Omental fat pad (tissue), 4 donors: ENCODE results near the gene DOCK3. TPM values are rescaled to one million over a fixed set of nuclear protein-coding genes. Genes with fewer than 3 reads are reported as not detected.
"Not testable (repeated sequence)": the region's sequence is repeated elsewhere in the genome, so short reads cannot be mapped to it uniquely, and the experiment has no call there.

Source experiments
- ATAC-seq: fragments of 150-250 bp; one replicate; pipeline ENCODE4 v1.9.1; 2016; ENCODE audit warnings: mild to moderate bottlenecking, moderate library complexity; ENCODE audit not compliant: low FRiP score
- DNase-seq: peaks from one replicate; pipeline ENCODE4 v3.0.0-alpha.2; 2019; ENCODE audit warnings: low spot score
- total RNA-seq, 4 donors: library from RNA; depleted of rRNA; stranded (reverse); fragments of >200 nt; gene quantifications; one replicate each; pipeline ENCODE4 v1.1.0, GENCODE V29; 2016
- TF ChIP-seq, protein P1 (sequence below), 3 donors: fragments of 450-650 bp; IDR thresholded peaks; one replicate each; pipeline ENCODE4 v1.5.1; 2016 to 2017; ENCODE audit warnings: antibody characterized with exemption in 3 of 3, mild to moderate bottlenecking in 3 of 3, moderate library complexity in 2 of 3

DOCK3 gene
- total RNA-seq, 4 donors from 2014 or later = 0.16 to 2.5 (median 1.4) TPM

DNA sequence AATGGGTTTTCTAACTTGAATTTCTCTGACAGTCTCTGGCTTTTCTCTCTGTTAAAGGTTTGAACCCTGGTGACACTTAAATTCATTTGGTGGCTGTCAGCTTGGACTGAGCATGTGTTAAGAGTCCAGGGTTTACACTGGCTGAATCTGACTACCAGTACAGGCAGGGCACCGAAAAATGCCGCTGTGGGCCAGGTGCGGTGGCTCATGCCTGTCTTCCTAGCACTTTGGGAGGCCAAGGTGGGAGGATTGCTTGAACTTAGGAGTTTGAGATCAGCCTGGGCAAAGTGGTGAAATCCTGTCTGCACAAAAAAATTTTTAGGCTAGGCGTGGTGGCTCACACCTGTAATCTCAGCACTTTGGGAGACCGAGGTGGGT is 712.1 kb downstream of the DOCK3 start:
- TF ChIP-seq, protein P1, sequence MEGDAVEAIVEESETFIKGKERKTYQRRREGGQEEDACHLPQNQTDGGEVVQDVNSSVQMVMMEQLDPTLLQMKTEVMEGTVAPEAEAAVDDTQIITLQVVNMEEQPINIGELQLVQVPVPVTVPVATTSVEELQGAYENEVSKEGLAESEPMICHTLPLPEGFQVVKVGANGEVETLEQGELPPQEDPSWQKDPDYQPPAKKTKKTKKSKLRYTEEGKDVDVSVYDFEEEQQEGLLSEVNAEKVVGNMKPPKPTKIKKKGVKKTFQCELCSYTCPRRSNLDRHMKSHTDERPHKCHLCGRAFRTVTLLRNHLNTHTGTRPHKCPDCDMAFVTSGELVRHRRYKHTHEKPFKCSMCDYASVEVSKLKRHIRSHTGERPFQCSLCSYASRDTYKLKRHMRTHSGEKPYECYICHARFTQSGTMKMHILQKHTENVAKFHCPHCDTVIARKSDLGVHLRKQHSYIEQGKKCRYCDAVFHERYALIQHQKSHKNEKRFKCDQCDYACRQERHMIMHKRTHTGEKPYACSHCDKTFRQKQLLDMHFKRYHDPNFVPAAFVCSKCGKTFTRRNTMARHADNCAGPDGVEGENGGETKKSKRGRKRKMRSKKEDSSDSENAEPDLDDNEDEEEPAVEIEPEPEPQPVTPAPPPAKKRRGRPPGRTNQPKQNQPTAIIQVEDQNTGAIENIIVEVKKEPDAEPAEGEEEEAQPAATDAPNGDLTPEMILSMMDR (IDR thresholded peaks at IDR 0.05) = no peak
- ATAC-seq = no peak
- no peak for DNase-seq

GRCh38 chr3:51387281-51387680 is 712.6 kb downstream of the DOCK3 start:
- not testable (repeated sequence) for DNase-seq, ATAC-seq

DNA sequence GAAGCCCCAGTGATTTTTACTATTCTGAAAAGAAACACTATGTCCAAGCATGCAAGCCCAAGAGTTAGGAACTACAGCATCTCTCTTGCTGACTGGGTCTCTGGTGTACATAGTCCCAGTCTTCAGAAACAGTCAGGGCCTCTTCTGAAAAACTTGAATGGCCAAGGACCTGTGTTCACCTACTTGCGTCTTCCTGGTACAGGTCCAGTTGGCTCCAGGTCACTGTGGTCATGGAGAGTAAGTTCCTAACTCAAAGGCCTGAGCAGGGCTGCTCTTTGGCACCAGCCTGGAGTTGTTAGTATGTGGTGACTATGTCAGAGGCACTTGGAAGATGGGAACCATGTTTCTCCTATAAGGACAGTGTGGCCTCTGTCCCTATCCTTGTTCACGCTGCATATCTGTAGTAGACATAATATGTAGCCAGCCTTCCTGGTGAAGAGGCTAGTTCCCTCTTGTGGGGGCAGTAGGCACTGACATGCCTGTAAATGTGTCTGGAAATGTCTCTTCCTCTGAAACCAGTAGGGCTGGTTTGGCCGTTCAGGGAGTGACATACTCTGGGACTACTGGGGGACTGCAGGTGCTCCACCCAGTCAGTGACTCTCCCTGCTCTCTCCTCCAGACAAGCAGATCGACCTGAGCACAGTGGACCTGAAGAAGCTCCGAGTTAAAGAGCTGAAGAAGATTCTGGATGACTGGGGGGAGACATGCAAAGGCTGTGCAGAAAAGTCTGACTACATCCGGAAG is 713.7 kb downstream of the DOCK3 start:
- ATAC-seq (no peak), DNase-seq (no peak)
- TF ChIP-seq, protein P1 (IDR thresholded peaks at IDR 0.05) = no peak

GRCh38 chr3:51389423-51390183 is 714.9 kb downstream of the DOCK3 start:
- ATAC-seq (no peak), DNase-seq (no peak)
- TF ChIP-seq, protein P1 (IDR thresholded peaks at IDR 0.05) = no peak

- TF ChIP-seq, protein P1 (IDR thresholded peaks at IDR 0.05) = no peak
- DNase-seq = no peak
- peak; percentile 1 for ATAC-seq
Measured at GRCh38 chr3:51390246-51391074, 715.7 kb downstream of the DOCK3 start.

DNA sequence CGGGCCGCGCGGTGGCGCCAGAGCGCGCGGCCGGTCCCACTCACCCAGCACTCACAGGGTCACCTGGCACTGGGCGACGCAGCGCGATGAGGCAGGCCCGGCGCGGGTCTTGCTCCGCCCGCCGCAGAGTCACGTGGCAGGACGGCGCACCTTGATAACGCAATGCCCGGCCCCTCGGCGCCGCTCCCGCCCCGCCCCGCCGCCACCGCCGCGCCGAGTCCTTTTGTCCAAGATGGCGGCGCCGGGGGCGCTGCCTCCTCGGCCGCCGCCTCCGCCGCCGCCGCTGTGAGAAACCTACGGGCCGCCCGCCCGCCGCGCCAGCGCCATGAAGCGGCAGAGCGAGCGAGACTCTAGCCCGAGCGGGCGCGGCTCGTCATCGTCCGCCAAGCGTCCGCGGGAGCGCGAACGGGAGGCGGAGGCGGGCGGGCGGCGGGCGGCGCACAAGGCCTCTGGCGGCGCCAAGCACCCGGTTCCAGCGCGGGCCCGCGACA is 716.4 kb downstream of the DOCK3 start, which contains the start of gene RBM15B:
TSS of gene RBM15B (plus strand) at position 211 of the 491 bp plus-strand sequence. CDS start at position 326, 115 bp downstream.
- peak; percentile 95 for ATAC-seq
- DNase-seq = peak; percentile 76
- TF ChIP-seq, protein P1 (IDR thresholded peaks at IDR 0.05) = peak in 1 of 3 donors; percentile 63
